HG03521 (cell line): Measurements from ENCODE around the gene HOXB4.
A peak's percentile ranks its signal among the peaks of the same experiment; 100 is the strongest.

Experiments
- ATAC-seq: cut with Tn5 transposase; IDR thresholded peaks from one replicate; pipeline ENCODE4 v1.9.1; 2021; ENCODE audit warnings: mild to moderate bottlenecking, moderate library complexity; ENCODE audit not compliant: unreplicated experiment

Gene HOXB4

GRCh38 chr17:48601539-48602425 is 23.6 kb upstream of the HOXB4 start:
- ATAC-seq, result no peak

DNA sequence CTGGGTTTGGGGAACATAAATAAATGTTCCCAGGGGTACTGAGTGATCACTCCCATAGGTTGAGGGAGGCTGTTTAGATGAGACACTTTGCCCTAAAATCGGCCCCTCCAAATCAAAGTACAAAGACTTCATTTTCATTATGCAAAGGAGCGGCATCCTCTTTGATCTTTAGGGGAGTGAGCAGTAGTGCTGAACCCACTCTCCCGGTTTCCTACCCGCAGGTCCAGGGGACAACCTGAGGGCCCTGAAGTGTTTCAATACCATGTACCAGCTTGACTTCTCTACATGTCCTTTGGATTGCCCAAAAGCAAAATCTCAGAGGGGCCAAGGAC is 23.0 kb upstream of the HOXB4 start:
- ATAC-seq, result no peak

DNA sequence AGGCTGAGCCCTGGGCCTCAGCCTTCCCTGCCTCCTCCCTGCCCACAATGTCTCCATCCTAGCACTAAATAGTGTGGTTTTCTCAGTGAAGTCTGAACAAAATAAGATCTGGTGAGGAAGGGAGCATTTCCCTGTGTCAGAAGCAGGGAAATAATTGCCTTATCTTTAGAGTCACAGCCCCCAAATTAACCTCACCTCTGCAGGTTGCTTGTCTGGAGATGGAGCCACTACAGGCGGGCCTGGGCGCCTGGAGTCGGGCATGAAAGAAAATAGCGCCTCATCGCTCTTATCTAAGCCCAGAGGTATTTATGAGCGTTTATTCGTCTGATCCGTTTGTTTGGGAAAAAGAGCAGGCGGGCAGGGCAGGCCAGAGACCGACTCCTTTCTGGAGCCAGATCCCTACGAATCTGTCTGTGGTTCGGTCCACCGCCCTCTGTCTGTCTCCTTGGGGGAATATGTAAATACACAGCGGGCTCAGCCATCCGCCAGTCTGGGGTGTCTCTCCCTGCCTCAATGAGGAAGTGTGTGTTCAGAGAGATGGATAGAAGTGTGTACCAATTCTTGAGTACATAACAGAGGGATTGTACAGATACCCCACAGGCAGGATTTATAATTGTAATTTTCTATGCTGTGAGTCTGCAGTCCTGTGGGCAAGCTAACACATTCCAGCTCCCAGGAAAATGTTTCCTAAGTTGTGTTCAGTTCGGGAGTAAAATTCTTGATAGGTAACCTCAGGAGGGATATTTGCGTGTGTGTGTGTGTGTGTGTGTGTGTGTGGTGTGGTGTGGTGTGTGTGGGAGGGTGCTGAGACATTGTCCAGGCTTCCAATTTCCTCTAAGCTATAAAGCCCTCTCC is 22.3 kb upstream of the HOXB4 start:
- ATAC-seq, result no peak

- no peak for ATAC-seq
Observed at GRCh38 chr17:48599354-48599753, 21.2 kb upstream of the HOXB4 start.

- ATAC-seq, result no peak
Observed at GRCh38 chr17:48598736-48599135, 20.6 kb upstream of the HOXB4 start.

GRCh38 chr17:48597778-48598631 is 19.9 kb upstream of the HOXB4 start:
- ATAC-seq, result peak; percentile 40

DNA sequence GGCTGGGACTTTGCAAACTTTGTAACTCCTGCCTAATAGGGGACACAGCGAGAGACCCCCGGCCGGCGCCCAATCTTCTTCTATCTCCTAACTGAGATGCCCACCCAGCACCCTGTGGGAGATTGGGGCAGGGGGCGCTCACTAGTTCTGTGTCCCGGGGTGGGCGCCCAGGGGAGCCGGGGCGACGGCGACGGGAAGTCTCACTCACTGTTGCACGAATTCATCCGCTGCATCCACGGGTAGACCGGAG is 19.3 kb upstream of the HOXB4 start:
- ATAC-seq, result no peak

DNA sequence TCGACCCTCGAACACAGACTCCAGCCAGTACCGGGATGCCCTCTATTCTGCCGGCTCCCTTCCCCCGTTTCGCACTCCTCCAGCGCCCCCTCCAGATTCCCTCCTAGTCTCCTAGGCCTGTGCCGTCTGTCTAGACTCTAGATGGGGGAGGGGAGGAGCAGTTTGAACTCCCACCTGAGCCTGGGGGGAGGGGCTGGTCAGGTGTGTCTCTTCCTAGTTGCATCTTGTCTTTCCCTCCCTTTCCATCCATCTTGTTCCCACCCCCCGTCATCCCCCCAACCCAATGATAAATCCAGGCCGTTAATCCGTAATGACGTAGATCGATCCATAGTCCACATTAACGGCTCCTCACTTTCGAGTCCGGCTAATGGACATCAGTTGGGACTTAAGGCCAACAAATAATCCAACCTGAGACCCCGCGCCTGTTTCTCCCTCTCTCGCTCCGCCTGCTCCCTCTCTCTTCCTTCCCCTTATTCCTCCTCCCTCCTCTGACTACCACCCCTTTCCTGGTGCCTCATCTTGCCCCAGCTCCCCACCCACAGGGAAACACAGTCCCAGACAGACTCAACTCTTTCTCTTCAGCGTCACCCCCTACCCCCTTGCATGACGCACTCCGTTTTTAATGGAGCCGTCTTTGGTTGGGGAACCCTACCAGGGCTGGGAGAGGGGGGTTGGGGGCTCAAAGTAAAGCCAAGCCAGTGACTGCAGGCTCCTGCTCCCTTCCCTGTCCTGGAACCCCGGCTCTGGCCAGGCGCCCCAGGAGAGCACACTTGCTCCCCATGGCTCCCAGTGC is 18.8 kb upstream of the HOXB4 start:
- ATAC-seq, result no peak

DNA sequence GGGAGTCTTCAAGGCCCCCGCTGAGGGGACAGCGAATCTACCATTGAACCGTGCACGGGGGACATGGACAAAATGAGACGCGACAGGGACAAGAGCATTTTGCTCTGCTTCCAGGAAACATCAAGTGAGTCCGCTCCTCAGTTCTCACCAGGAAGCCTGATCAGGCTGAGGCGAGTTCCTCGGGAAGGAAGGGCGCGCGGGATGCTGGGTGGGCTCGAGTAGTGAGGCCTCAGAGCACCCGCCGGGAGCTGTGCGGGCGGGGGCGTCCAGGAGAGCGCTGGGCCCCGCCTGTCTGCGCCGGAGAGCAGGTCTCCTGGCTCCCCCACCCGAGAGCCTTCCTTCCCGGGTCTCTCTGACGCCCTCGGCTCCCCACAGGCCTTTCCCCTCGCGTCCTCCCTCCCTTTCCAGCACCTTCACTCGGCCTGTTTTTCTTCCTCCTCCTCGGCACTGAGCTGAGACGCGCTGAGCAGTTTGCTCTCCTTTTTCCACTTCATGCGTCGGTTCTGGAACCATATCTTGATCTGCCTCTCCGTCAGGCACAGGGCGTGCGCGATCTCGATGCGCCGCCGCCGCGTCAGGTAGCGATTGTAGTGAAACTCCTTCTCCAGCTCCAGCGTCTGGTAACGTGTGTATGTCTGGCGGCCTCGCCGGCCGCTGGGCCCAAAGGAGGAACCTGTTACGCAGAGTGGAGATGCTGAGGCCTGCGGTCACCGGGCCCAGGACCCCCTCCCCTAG is 18.0 kb upstream of the HOXB4 start:
- no peak for ATAC-seq

- ATAC-seq, result no peak
Observed at GRCh38 chr17:48595278-48595999, 17.3 kb upstream of the HOXB4 start.

DNA sequence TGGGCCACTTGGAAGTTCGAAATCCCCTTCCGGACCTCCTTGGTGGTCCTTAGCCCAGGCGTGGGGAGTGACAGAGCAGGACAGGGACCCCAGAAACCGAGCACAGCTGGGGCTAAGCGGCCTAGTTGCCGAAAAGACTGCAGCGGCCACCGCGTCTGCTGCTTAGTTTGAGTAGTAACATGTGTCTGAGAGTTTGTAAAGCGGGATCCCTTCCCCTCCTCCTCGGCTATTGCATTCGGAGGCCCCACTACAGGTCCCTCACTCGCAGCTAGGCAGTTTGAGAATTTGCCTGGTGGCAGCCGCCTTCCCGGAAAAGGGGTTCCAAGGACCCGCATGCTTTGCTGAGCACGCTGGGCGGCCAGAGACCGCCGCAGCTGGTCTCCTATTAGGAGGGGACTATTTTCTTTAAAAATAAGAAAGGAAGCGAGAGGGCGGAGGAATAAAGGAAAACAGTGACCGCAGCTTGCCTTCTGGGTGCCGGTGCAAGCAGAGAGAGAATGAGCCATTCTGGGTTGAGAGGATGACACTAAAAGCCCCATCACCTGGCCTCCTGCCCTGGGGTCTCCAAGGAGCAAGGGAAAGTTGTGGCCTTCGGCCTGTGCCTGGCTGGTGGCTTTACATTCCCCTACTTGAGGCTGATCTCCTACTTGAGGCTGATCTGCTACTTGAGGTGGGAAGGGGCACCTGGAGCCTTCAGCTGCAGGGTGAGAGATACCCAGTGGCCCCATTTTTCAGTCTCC is 16.6 kb upstream of the HOXB4 start:
- no peak for ATAC-seq

GRCh38 chr17:48593840-48594537 is 15.8 kb upstream of the HOXB4 start:
- no peak for ATAC-seq

GRCh38 chr17:48593126-48593829 is 15.1 kb upstream of the HOXB4 start, which contains the start of gene HOXB5:
HOXB5 (minus strand) TSS chr17:48593779; CDS start chr17:48593682, 97 bp downstream.
- ATAC-seq, result no peak

DNA sequence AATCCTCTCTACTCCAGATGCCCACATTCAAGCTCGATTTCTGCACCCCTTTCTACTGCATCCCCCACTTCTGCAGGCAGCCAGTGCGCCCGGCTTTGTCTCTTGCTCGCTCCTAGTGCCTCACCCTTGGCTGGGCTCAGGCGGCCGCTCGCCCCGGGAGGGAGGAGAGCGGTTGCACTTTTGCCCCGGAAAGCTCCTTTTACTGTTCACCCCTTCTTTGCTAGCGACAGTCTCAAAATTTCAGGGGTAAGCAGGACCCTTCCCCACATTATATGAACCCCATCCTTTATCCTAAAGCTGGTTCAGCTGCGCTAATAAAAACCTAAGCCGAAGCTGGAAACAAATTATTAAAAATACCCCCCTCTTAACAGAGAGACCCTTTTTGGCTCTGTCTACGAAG is 14.4 kb upstream of the HOXB4 start:
- no peak for ATAC-seq

GRCh38 chr17:48592057-48592514 is 13.9 kb upstream of the HOXB4 start:
- no peak for ATAC-seq

GRCh38 chr17:48591255-48592056 is 13.3 kb upstream of the HOXB4 start:
- ATAC-seq, result no peak
